Measurements from ENCODE around the gene JTB.
"Not testable (repeated sequence)": the region's sequence is repeated elsewhere in the genome, so short reads cannot be mapped to it uniquely, and the experiment has no call there.

The JTB gene

DNA sequence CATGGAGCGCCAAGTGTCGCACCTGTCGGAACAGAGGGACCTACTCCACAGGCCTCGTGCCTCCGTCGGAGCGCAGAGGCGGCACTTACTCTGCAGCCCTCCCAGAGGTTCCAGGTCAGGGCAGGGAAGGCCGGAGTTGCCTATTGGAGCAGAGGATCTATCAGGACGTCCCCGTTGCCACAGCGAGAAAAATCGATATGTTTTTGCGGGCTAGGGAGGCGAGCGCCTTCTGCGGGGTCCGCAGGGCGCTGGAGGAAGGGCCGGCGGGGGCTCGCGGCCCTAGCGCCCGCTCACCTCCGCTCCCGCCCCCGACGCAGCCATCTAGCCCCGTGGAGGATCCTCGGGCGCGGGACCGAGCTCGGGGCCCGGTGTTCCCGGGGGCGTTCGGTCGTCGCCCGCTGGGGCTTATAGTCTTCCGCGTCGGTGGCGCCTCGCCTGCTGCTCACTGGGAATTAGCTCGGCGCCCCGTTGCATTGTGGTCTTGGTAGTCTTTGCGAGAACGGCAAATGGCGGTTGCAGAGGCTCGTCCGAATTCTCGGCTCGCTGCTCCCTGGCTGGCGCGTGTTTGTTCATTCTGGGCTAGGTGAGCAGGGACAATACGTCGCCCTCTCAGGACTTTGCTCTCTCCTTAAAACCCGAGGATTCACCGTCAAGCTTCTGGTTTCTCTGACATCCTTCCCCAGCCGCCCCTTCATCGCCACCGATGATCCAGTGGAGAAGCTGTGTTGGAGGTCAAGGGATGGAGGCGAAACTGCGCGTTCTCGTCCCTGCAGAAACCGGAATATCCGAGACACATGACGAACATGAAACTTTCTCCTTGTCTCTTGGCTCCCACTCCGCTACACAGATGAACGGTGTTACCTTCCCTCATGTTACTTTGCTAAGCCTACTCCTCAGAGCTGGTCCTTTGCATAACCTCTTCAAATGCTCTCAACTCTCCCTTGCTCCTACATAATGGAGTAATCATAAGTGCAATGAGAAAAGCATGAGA lies at the start of gene JTB:
TSS of gene JTB (minus strand) at position 425 of the 991 bp plus-strand sequence. CDS start at position 3, 422 bp downstream.
- peak; percentile 75 for DNase-seq

DNA sequence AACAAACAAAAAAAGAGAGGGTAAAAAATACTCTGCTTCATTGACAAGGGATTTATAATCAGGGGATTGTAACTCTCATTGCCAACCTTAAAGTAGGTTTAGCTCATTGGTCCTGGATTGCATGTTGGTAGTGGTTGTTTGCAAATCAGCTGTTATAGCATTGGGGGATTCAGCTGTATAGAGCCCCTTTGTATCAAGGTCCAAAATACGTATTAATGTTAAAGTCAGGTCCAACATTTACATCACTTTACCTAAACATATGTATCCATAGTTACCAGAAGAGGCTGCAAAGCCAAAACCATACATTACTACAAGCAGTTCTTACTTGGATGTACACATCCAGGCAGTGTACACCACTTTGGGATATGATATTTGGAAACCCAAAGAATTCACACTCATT lies 42.5 kb upstream of the JTB start:
- no peak for DNase-seq

- DNase-seq: no peak
These were observed 41.8 kb upstream of the JTB start for GRCh38 chr1:154019269-154019668.

- DNase-seq: no peak
These were observed 36.9 kb upstream of the JTB start for GRCh38 chr1:154014154-154014907.

DNA sequence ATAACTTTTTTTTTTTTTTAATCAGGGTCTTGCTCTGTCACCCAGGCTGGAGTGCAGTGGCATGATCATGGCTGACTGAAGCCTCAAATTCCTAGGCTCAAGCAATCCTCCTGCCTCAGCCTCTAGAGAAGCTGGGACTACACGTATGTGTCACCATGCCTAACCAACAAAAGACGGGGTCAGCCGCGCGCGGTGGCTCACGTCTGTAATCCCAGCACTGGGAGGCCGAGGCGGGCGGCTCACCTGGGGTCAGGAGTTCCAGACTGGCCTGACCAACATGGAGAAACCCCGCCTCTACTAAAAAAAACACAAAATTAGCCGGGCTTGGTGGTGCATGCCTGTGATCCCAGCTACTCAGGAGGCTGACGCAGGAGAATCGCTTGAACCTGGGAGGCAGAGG lies 35.1 kb upstream of the JTB start:
- not testable (repeated sequence) for DNase-seq

DNA sequence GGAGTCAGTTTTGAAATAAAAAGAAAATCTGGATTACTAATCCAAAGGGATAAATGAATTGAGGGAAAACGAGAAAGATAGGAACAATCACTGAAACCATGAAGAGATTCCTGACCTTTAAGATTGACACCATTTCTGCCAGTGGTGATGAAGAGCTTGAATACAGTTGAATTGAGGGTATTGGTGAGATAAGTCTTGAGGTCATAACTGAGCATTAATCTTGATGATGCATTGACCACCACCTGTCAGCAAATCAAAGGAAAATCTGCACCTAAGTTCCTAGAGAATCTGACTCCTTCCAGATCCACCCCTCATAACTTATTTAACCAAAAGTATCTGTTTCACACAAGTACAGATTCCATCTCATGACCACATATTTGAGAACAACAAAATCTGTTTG lies 34.7 kb upstream of the JTB start:
- DNase-seq: no peak

- no peak for DNase-seq
These were observed 28.7 kb upstream of the JTB start for GRCh38 chr1:154006136-154006535.

DNA sequence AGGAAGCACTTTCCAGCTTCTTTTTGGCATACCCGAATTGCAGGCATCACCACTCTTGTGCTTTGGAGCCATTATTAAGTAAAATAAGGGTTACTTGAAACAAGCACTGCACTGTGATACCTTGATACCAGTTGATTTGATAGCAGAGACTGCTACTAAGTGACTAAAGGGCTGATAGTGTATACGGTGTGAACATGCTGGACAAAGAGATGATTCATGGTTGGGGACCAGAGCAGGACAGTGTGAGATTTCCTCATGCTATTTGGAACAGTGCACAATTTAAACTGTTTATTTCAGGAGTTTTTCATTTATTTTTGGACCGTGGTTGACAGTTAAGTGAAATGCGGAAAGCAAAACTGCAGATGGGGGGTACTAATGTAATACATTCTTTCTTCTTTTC lies 22.9 kb upstream of the JTB start:
- DNase-seq: no peak

DNA sequence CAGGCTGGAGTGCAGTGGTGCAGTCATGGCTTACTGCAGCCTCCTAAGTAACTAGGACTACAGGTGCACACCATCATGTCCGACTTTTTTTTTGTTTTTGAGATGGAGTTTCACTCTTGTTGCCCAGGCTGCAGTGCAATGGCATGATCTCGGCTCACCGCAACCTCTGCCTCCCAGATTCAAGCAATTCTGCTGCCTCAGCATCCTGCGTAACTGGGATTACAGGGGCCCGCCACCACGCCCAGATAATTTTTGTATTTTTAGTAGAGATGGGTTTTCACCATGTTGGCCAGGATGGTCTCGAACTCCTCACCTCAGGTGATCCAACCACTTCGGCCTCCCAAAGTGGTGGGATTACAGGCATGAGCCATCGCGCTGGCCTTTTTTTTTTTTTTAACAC lies 19.4 kb upstream of the JTB start:
- not testable (repeated sequence) for DNase-seq

DNA sequence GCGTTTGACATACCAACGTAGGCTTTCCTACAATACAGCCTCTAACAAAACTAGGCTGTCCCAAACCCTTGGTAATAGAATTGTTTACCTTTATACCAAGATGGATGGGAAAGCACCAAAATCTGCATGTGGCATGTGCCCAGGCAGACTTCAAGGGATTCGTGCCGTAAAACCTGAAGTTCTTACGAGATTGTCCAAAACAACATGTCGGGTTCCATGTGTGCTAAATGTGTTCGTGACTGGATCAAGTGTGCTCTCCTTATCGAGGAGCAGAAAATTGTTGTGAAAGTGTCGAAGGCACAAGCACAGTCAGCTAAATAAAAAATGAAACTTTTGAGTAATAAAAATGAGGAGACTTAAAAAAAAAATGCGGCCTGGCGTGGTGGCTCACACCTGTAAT lies 18.2 kb upstream of the JTB start:
- no peak for DNase-seq

GRCh38 chr1:153995202-153995601 lies 17.7 kb upstream of the JTB start:
- DNase-seq: no peak

DNA sequence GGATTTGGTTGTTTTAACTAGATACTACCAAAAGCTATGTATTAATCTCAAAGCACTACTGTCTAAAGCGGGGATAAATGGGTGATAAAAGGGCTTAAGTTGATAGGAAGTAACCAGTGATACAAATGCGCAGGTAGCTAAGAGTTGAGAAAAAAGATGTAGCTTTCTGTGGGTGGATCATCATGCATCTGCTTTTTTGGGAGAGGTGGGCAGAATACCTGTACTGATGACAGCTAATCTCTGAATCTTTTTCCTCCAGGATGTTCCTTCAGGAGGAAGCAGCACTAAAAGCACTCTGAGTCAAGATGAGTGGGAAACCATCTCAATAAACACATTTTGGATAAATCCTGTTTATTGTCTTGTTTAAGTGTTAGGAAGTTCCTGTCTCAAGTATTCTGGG lies 14.3 kb upstream of the JTB start:
- DNase-seq: no peak

- no peak for DNase-seq
These were observed 13.7 kb upstream of the JTB start for GRCh38 chr1:153991151-153991630.

- peak; percentile 92 for DNase-seq
These were observed 13.1 kb upstream of the JTB start, which contains the start of gene RPS27 for GRCh38 chr1:153990468-153991150. Gene RPS27, plus strand, starts transcription at chr1:153990762. Its CDS starts 35 bp downstream, at chr1:153990797.

DNA sequence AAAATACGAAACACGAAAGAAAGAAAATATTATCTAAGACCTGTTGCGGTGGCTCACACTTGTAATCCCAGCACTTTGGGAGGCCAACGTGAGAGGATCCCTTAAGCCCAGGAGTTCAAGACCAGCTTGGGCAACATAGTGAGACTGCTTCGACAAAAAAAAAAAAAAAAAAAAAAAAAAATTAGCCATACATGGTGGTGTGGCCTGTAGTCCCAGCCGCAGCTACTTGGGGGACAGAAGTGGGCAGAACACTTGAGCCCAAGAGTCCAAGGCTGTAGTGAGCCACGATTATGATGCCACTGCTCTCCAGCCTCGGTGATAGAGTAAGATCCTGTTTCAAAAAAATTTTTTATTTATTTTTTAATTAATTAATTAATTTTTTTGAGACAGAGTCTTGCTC lies 10.1 kb upstream of the JTB start:
- no peak for DNase-seq

DNA sequence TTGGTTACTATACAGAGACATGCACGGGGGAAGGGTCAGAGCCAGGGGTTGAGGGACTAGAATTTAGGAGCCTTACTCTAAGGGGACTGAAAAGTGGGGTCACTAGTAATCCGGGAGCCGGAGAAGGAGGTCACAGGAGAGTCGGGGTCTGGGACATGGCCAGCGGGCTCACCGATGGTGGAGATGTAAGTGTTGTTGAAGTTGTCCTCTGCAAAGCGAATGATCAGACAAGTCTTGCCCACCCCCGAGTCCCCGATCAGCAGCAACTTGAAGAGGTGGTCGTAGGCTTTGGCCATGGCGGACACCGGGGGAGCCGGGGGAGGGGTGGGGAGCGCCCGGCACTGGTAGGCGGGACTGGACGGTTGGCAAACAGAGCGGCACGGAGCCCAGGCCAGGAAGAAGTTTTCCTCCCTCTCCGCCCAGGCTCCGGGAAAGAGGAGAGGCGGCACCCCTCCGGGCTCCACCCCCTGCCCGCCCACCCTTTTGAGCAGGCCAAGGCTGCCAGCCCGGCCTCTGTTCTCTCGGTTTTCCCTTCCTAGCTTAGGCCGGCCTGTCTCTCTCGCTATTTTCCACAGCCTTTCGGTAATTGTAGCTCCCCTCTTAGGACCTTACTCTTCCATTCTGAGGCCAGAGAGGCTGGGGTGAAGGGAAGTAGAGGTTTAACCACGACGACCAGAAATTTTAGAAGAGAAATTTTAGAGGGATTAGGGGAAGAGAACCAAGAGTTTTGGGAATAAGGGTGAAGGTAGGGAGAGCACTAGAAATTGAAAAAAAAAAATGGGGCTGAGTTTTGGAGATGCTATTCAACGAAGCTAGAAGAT lies 8.7 kb upstream of the JTB start, which contains the start of gene RAB13:
TSS of gene RAB13 (minus strand) at position 399 of the 821 bp plus-strand sequence. CDS start at position 296, 103 bp downstream.
- DNase-seq: no peak

- DNase-seq: no peak
These were observed 8.0 kb upstream of the JTB start for GRCh38 chr1:153985341-153985912.

GRCh38 chr1:153984123-153984894 lies 6.8 kb upstream of the JTB start:
- no peak for DNase-seq

DNA sequence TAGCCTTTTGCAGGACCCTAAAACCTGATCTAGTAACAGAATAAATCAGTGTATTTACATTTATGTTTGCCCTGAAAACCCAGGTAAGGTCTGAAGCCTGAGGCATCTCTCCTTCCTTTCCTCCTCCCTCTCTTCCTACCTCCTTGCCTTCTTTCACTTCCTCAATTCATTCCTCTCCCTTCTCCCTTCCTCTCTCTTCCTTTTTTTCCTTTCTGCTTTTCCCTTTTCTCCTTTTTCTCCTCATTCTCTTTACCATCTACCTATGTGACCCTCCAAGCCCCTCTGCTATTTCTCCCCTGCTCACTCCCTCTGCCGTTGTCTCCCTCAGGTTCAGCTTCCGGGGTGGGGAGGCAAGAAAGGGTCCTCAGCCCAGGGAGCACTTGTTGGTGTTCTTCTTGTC lies 4.3 kb upstream of the JTB start:
- not testable (repeated sequence) for DNase-seq

DNA sequence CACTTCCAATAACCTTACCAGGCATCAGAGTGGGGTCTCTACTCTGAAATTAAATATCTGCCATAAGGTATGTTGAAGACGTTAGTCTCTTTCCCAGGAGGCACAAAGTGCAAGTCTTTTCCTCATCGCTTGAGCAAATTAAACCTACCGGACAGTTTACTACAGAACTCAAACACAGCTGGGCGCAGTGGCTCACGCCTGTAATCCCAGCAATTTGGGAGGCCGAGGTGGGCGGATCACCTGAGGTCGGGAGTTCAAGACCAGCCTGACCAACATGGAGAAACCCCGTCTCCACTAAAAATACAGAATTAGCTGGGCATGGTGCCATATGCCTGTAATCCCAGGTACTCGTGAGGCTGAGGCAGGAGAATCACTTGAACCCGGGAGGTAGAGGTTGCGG lies 1.6 kb upstream of the JTB start:
- not testable (repeated sequence) for DNase-seq

All from GDM1 (cell line).